ENCODE results near the gene ZCCHC14.
"Not testable (repeated sequence)": the region's sequence is repeated elsewhere in the genome, so short reads cannot be mapped to it uniquely, and the experiment has no call there.

The ZCCHC14 gene

GRCh38 chr16:87375426-87376135 is 117.2 kb downstream of the ZCCHC14 start:
- no peak for DNase-seq

GRCh38 chr16:87374313-87374712 is 118.5 kb downstream of the ZCCHC14 start:
- DNase-seq = no peak

- DNase-seq = no peak
Measured at GRCh38 chr16:87372305-87372704, 120.5 kb downstream of the ZCCHC14 start.

GRCh38 chr16:87371261-87371866 is 121.5 kb downstream of the ZCCHC14 start:
- DNase-seq = no peak

GRCh38 chr16:87369796-87370719 is 122.8 kb downstream of the ZCCHC14 start:
- DNase-seq = no peak

GRCh38 chr16:87369117-87369765 is 123.6 kb downstream of the ZCCHC14 start:
- DNase-seq = no peak

- no peak for DNase-seq
Measured at GRCh38 chr16:87368029-87368770, 124.6 kb downstream of the ZCCHC14 start.

- DNase-seq = no peak
Measured at GRCh38 chr16:87367529-87367928, 125.3 kb downstream of the ZCCHC14 start.

- DNase-seq = no peak
Measured at GRCh38 chr16:87366930-87367329, 125.9 kb downstream of the ZCCHC14 start.

GRCh38 chr16:87366288-87366687 is 126.5 kb downstream of the ZCCHC14 start:
- DNase-seq = no peak

- no peak for DNase-seq
Measured at GRCh38 chr16:87365021-87365713, 127.7 kb downstream of the ZCCHC14 start.

GRCh38 chr16:87363771-87364455 is 128.9 kb downstream of the ZCCHC14 start:
- DNase-seq = no peak

GRCh38 chr16:87362828-87363559 is 129.8 kb downstream of the ZCCHC14 start:
- not testable (repeated sequence) for DNase-seq

- DNase-seq = no peak
Measured at GRCh38 chr16:87361916-87362619, 130.8 kb downstream of the ZCCHC14 start.

- no peak for DNase-seq
Measured at GRCh38 chr16:87360862-87361610, 131.8 kb downstream of the ZCCHC14 start.

- DNase-seq = no peak
Measured at GRCh38 chr16:87359121-87359520, 133.7 kb downstream of the ZCCHC14 start.

- DNase-seq = no peak
Measured at GRCh38 chr16:87358696-87359095, 134.1 kb downstream of the ZCCHC14 start.

GRCh38 chr16:87358250-87358649 is 134.6 kb downstream of the ZCCHC14 start:
- DNase-seq = no peak

GRCh38 chr16:87356491-87356853 is 136.4 kb downstream of the ZCCHC14 start:
- DNase-seq = no peak

Measured in activated gamma-delta T cell treated with Interleukin-2 at 50 U/mL for 16 hours (primary cell).